Activated B cell treated with CpG ODN at 0.5 μM for 24 hours (primary cell): ENCODE data around the gene CCNY. TPM values are rescaled to one million over a fixed set of nuclear protein-coding genes. Genes with fewer than 3 reads are reported as not detected.
"Not testable (repeated sequence)": the region's sequence is repeated elsewhere in the genome, so short reads cannot be mapped to it uniquely, and the experiment has no call there.

Experiments used
- ATAC-seq: fragments of 200-7000 bp; cut with Tn5 transposase; one replicate; pipeline ENCODE4 v1.10.0; 2021; ENCODE audit warnings: low read depth, mild to moderate bottlenecking, moderate library complexity
- CTCF ChIA-PET: fragments of 350-600 bp; sonication (Branson Sonifier 250); formaldehyde crosslinking; loops from one replicate; lab custom pipeline; 2021; ENCODE audit warnings: antibody characterized with exemption; lab: Charles Lee
- POLR2A ChIA-PET: fragments of 350-600 bp; sonication (Branson Sonifier 250); formaldehyde crosslinking; loops from one replicate; lab custom pipeline; 2021; ENCODE audit warnings: antibody characterized with exemption; lab: Charles Lee
- DNase-seq: peaks from one replicate; pipeline ENCODE4 v3.0.0; 2022
- H3K27ac Mint-ChIP-seq: one replicate; pipeline ENCODE4 v1.8.0; 2020; ENCODE audit warnings: mixed read lengths
- H3K27me3 Mint-ChIP-seq: one replicate; pipeline ENCODE4 v1.8.0; 2021; ENCODE audit warnings: mixed read lengths
- H3K36me3 Mint-ChIP-seq: one replicate; pipeline ENCODE4 v1.8.0; 2021; ENCODE audit warnings: low read depth, mixed read lengths
- H3K4me1 Mint-ChIP-seq: one replicate; pipeline ENCODE4 v1.8.0; 2021; ENCODE audit warnings: mixed read lengths
- H3K4me3 Mint-ChIP-seq: one replicate; pipeline ENCODE4 v1.8.0; 2020; ENCODE audit warnings: mild to moderate bottlenecking, mixed read lengths
- H3K9me3 Mint-ChIP-seq: one replicate; pipeline ENCODE4 v1.8.0; 2020; ENCODE audit warnings: mixed read lengths
- intact Hi-C: fragments of 100-400 bp; cut with micrococcal nuclease; formaldehyde crosslinking; loops from one replicate; pipeline ENCODE4 v1.15.1; 2024
- total RNA-seq: library from RNA; stranded (reverse); gene quantifications from 2 replicates; pipeline ENCODE4 v1.2.3, GENCODE V29; 2022
- TF ChIP-seq, protein P1 (sequence below): fragments of 200-600 bp; IDR thresholded peaks from one replicate; pipeline ENCODE4 v1.8.0; 2022; ENCODE audit warnings: antibody characterized with exemption, mild to moderate bottlenecking

The CCNY gene
- total RNA-seq, 1 donor from 2014 or later, result 69.2 TPM

DNA sequence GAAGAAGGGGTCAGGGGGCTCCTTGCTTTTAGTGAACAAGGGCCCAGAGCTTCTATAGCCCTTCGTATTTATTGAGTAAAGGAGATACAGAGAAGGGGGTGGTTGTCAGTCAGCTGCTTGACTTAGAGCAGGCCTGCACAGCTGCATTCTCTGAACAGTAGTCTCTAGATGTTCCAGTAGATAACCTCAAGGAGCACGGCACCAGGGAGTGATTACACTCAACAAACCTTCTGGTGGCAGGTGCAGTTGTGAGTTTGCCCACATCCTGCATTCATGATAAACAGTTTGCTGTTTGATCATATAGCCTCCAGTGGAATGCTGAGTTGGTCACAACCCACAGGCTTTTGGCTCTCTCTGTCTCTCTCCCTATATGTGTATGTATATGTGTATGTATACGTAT is 198.8 kb downstream of the CCNY start:
- Mint-ChIP-seq H3K27me3 (no peaks in the 10 kb centered on the region), H3K27ac (no peak overlapping the region), H3K4me1 (peaks cover 3% of the 10 kb centered on the region), H3K36me3 (peaks cover 90% of the 10 kb centered on the region), H3K4me3 (no peak overlapping the region), H3K9me3 (peaks cover 22% of the 10 kb centered on the region)
- no peak for ATAC-seq
- ChIA-PET CTCF (no interaction called here), POLR2A (no interaction called here)
- TF ChIP-seq, protein P1, sequence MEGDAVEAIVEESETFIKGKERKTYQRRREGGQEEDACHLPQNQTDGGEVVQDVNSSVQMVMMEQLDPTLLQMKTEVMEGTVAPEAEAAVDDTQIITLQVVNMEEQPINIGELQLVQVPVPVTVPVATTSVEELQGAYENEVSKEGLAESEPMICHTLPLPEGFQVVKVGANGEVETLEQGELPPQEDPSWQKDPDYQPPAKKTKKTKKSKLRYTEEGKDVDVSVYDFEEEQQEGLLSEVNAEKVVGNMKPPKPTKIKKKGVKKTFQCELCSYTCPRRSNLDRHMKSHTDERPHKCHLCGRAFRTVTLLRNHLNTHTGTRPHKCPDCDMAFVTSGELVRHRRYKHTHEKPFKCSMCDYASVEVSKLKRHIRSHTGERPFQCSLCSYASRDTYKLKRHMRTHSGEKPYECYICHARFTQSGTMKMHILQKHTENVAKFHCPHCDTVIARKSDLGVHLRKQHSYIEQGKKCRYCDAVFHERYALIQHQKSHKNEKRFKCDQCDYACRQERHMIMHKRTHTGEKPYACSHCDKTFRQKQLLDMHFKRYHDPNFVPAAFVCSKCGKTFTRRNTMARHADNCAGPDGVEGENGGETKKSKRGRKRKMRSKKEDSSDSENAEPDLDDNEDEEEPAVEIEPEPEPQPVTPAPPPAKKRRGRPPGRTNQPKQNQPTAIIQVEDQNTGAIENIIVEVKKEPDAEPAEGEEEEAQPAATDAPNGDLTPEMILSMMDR, result no peak
- intact Hi-C loops, result no loop called here
- DNase-seq, result no peak

DNA sequence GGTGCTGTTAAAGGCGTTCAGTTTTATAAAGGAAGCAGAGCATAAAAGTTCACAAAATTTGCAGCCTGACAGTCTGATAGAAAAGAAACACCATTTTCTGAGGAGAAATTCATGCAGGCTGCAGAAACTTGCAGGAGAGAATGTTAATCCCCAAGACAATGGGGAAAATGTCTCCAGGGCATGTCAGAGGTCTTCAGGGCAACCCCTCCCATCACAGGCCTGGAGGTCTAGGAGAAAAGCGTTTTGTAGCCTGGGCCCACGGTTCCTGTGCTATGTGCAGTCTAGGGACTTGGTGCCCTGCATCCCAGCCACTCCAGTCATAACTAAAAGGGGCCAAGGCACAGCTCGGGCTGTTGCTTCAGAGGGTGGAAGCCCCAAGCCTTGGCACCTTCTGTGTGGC is 200.5 kb downstream of the CCNY start:
- intact Hi-C loops, result no loop called here
- DNase-seq (no peak), ATAC-seq (no peak)
- Mint-ChIP-seq H3K9me3 (peaks cover 22% of the 10 kb centered on the region), H3K27me3 (no peaks in the 10 kb centered on the region), H3K27ac (no peak overlapping the region), H3K4me3 (no peak overlapping the region), H3K4me1 (peaks cover 10% of the 10 kb centered on the region), H3K36me3 (peaks cover 80% of the 10 kb centered on the region)
- ChIA-PET POLR2A (no interaction called here), CTCF (no interaction called here)
- TF ChIP-seq, protein P1, result no peak

DNA sequence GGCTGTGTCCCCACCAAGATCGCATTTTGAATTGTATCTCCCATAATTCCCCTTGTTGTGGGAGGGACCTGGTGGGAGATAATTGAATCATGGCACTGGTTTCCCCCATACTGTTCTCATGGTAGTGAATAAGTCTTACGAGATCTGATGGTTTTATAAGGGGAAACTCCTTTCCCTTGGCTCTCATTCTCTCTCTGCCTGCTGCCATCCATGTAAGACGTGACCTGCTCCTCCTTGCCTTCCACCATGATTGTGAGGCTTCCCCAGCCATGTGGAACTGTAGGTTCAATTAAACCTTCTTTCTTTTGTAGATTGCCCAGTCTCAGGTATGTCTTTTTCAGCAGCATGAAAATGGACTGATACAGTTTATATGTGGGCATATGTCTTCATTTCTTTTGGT is 201.6 kb downstream of the CCNY start:
- peaks cover 22% of the 10 kb centered on the region for H3K9me3 Mint-ChIP-seq
- H3K27ac Mint-ChIP-seq, ATAC-seq, CTCF ChIA-PET, H3K4me3 Mint-ChIP-seq, POLR2A ChIA-PET, H3K27me3 Mint-ChIP-seq, intact Hi-C loops, DNase-seq: not testable (repeated sequence)
- H3K4me1 Mint-ChIP-seq, result peaks cover 10% of the 10 kb centered on the region
- peaks cover 79% of the 10 kb centered on the region for H3K36me3 Mint-ChIP-seq

DNA sequence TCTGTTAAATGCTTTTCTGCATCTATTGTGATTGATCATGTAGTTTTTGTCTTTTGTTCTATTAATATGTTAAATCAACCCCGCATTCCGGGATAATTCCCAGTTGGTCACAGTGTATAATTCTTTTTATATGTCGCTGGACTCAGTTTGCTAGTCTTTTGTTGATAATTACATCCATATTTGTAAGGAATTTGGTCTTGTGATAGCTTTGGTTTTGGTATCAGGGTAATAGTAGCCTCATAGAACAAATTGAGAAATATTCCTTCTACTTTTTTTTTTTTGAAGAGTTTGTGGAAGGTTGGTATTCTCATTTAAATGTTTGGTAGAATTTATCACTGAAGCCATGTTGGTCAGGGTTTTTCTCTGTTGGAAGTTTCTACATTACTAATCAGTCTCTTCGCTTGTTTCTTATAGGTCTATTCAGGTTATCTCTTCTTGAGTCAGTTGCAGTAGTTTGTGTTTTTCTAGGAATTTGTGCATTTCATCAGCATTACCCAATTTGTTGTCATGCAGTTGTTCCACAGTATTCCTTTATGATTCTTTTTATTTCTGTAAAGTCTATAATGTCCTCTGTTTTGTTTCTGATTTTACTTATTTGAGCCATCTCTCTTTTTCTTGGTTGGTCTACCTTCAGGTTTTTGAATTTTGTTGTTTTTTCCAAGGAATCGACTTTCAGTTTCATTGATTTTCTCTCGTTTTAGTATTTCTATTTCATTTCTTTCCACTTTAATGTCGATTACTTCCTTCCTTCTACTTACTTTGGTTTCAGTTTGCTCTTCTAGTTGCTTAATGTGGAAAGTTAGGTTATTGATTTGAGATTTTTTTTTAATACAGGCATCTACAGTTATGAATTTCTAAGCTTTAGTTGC is 204.2 kb downstream of the CCNY start:
- H3K4me3 Mint-ChIP-seq, result no peak overlapping the region
- peaks cover 66% of the 10 kb centered on the region for H3K36me3 Mint-ChIP-seq
- TF ChIP-seq, protein P1, result no peak
- DNase-seq (no peak), ATAC-seq (no peak)
- intact Hi-C loops, result no loop called here
- no peaks in the 10 kb centered on the region for H3K27me3 Mint-ChIP-seq
- POLR2A ChIA-PET, result no interaction called here
- peaks cover 10% of the 10 kb centered on the region for H3K4me1 Mint-ChIP-seq
- H3K27ac Mint-ChIP-seq, result peak overlapping the region; percentile 75
- CTCF ChIA-PET, result no interaction called here
- H3K9me3 Mint-ChIP-seq, result peaks cover 16% of the 10 kb centered on the region

DNA sequence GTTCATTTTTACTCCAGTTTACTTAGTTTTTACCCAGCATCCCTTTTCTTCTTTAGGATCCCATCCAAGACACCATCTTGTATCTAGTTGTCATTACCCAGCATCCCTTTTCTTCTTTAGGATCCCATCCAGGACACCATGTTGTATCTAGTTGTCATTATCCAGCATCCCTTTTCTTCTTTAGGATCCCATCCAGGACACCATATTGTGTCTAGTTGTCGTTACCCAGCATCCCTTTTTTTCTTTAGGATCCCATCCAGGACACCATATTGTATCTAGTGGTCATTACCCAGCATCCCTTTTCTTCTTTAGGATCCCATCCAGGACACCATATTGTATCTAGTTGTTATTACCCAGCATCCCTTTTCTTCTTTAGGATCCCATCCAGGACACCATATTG is 205.4 kb downstream of the CCNY start:
- Mint-ChIP-seq H3K36me3 (peaks cover 59% of the 10 kb centered on the region), H3K4me1 (peaks cover 10% of the 10 kb centered on the region), H3K27me3 (no peaks in the 10 kb centered on the region), H3K27ac (no peak overlapping the region), H3K9me3 (peaks cover 9% of the 10 kb centered on the region), H3K4me3 (no peak overlapping the region)
- ATAC-seq (no peak), DNase-seq (no peak)
- TF ChIP-seq, protein P1, result no peak
- POLR2A ChIA-PET, result no interaction called here
- CTCF ChIA-PET, result no interaction called here
- intact Hi-C loops, result no loop called here
